ENCODE measurements around the gene LCN12. TPM values are rescaled to one million over a fixed set of nuclear protein-coding genes. Genes with fewer than 3 reads are reported as not detected.

The LCN12 gene
- polyA plus RNA-seq, 1 donor from 2014 or later, result 2.9 TPM

DNA sequence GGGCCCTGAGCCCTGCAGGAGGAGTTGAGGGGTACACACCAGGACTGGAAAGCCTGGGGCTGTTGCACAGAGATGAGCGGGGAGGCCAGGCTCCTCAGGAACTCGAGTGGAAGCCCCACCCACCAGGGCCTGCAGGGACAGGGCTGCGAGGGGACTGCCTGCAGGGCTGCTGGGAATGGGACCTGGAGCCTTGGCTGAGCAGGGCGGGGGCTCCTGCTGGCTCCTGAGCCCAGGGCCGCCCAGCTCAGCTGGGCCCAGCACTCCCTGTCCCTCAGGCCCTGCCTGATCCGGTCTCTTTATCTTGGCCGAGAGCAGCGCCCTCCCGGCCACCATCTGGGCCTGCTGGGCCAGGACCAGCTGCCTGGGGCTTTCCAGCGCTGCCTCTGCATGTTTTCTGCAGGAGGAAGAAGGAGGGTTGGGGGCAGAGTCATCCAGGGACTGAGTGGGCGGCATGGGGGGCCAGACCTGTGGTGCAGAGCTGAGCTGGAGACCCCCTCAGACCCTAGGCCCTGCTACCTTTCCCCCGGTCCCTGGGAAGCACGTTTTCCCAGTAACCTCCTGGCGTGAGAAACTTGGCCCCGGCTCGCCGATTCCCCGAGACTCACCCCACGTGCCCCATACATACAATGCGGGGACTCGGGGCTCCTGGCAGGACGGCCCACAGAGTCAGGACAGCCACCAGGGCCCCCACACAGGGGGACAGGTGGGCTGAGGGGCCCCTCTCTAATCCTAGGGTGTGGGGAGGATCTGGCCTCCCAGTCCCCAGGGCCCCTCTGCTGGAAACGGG is 9.4 kb downstream of the LCN12 start:
- no peak overlapping the region for H3K9ac ChIP-seq (ENCODE audit: low read length)
- H3K27me3 ChIP-seq (ENCODE audit: insufficient read depth, low read depth, low read length), result no peaks in the 10 kb centered on the region
- H3K27ac ChIP-seq (ENCODE audit: low read length), result no peak overlapping the region
- H3K4me2 ChIP-seq (ENCODE audit: low read length), result no peak overlapping the region
- no peaks in the 10 kb centered on the region for H3K9me2 ChIP-seq (ENCODE audit: insufficient read depth, low read length)
- no peak overlapping the region for H3K4me3 ChIP-seq (ENCODE audit: low read length)
- no peak for TF ChIP-seq RAD21 (conservative IDR thresholded peaks at IDR 0.05)
- no peak for TF ChIP-seq SMC3 (conservative IDR thresholded peaks at IDR 0.05; ENCODE audit: poor library complexity)
- TF ChIP-seq MXI1 (conservative IDR thresholded peaks at IDR 0.05; ENCODE audit: poor library complexity, severe bottlenecking), result no peak
- no peak for TF ChIP-seq POLR2AphosphoS5 (IDR thresholded peaks at IDR 0.05)
- TF ChIP-seq, protein P1, sequence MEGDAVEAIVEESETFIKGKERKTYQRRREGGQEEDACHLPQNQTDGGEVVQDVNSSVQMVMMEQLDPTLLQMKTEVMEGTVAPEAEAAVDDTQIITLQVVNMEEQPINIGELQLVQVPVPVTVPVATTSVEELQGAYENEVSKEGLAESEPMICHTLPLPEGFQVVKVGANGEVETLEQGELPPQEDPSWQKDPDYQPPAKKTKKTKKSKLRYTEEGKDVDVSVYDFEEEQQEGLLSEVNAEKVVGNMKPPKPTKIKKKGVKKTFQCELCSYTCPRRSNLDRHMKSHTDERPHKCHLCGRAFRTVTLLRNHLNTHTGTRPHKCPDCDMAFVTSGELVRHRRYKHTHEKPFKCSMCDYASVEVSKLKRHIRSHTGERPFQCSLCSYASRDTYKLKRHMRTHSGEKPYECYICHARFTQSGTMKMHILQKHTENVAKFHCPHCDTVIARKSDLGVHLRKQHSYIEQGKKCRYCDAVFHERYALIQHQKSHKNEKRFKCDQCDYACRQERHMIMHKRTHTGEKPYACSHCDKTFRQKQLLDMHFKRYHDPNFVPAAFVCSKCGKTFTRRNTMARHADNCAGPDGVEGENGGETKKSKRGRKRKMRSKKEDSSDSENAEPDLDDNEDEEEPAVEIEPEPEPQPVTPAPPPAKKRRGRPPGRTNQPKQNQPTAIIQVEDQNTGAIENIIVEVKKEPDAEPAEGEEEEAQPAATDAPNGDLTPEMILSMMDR (IDR thresholded peaks at IDR 0.05; ENCODE audit: poor library complexity, severe bottlenecking), result no peak
- TF ChIP-seq TAF1 (IDR thresholded peaks at IDR 0.05; ENCODE audit: low read depth), result no peak
- TF ChIP-seq, protein P2, sequence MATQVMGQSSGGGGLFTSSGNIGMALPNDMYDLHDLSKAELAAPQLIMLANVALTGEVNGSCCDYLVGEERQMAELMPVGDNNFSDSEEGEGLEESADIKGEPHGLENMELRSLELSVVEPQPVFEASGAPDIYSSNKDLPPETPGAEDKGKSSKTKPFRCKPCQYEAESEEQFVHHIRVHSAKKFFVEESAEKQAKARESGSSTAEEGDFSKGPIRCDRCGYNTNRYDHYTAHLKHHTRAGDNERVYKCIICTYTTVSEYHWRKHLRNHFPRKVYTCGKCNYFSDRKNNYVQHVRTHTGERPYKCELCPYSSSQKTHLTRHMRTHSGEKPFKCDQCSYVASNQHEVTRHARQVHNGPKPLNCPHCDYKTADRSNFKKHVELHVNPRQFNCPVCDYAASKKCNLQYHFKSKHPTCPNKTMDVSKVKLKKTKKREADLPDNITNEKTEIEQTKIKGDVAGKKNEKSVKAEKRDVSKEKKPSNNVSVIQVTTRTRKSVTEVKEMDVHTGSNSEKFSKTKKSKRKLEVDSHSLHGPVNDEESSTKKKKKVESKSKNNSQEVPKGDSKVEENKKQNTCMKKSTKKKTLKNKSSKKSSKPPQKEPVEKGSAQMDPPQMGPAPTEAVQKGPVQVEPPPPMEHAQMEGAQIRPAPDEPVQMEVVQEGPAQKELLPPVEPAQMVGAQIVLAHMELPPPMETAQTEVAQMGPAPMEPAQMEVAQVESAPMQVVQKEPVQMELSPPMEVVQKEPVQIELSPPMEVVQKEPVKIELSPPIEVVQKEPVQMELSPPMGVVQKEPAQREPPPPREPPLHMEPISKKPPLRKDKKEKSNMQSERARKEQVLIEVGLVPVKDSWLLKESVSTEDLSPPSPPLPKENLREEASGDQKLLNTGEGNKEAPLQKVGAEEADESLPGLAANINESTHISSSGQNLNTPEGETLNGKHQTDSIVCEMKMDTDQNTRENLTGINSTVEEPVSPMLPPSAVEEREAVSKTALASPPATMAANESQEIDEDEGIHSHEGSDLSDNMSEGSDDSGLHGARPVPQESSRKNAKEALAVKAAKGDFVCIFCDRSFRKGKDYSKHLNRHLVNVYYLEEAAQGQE (IDR thresholded peaks at IDR 0.05; ENCODE audit: borderline replicate concordance), result no peak
- no peak for TF ChIP-seq EZH2 (IDR thresholded peaks at IDR 0.05; ENCODE audit: borderline replicate concordance, insufficient read depth, low read length, poor library complexity, severe bottlenecking)
- TF ChIP-seq EP300 (conservative IDR thresholded peaks at IDR 0.05; ENCODE audit: poor library complexity, severe bottlenecking), result no peak
- no peaks in the 10 kb centered on the region for H3K9me3 ChIP-seq (ENCODE audit: low read length)
- H2AFZ ChIP-seq (ENCODE audit: low read depth, low read length), result no peak overlapping the region
- H4K20me1 ChIP-seq (ENCODE audit: insufficient read depth), result no peaks in the 10 kb centered on the region
- H3F3A ChIP-seq (ENCODE audit: insufficient read depth, low read length, poor library complexity, severe bottlenecking), result no peaks in the 10 kb centered on the region
- no peaks in the 10 kb centered on the region for H3K36me3 ChIP-seq (ENCODE audit: insufficient read depth, low read length)
- H3K79me2 ChIP-seq (replicated peaks; ENCODE audit: insufficient read depth, low read length), result no peaks in the 10 kb centered on the region

DNA sequence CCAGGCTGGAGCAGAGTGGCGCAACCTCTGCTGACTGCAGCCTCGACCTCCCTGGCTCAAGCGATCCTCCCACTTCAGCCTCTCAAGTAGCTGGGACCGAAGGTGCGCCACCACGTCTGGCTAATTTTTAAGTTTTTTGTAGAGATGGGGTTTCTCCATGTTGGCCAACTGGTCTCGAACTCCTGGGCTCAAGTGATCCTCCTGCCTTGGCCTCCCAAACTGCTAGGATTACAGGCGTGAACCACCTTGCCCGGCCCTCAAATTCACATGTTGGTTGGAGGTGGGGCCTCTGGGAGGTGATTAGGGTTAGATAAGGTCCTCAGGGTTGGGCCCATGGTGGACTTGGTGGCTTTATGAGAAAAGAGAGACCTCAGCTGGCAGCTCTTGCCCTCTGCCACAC is 10.1 kb downstream of the LCN12 start:
- no peaks in the 10 kb centered on the region for H3F3A ChIP-seq (ENCODE audit: insufficient read depth, low read length, poor library complexity, severe bottlenecking)
- no peaks in the 10 kb centered on the region for H3K79me2 ChIP-seq (replicated peaks; ENCODE audit: insufficient read depth, low read length)
- no peak overlapping the region for H3K27ac ChIP-seq (ENCODE audit: low read length)
- H3K9ac ChIP-seq (ENCODE audit: low read length), result no peak overlapping the region
- H2AFZ ChIP-seq (ENCODE audit: low read depth, low read length), result no peak overlapping the region
- H3K4me3 ChIP-seq (ENCODE audit: low read length), result no peak overlapping the region
- no peaks in the 10 kb centered on the region for H3K27me3 ChIP-seq (ENCODE audit: insufficient read depth, low read depth, low read length)
- no peaks in the 10 kb centered on the region for H3K36me3 ChIP-seq (ENCODE audit: insufficient read depth, low read length)
- no peaks in the 10 kb centered on the region for H4K20me1 ChIP-seq (ENCODE audit: insufficient read depth)
- no peaks in the 10 kb centered on the region for H3K9me2 ChIP-seq (ENCODE audit: insufficient read depth, low read length)
- no peak overlapping the region for H3K4me2 ChIP-seq (ENCODE audit: low read length)
- TF ChIP-seq POLR2AphosphoS5 (IDR thresholded peaks at IDR 0.05) (no peak), TAF1 (IDR thresholded peaks at IDR 0.05; ENCODE audit: low read depth) (no peak), EZH2 (IDR thresholded peaks at IDR 0.05; ENCODE audit: borderline replicate concordance, insufficient read depth, low read length, poor library complexity, severe bottlenecking) (no peak)
- TF ChIP-seq, protein P2 (IDR thresholded peaks at IDR 0.05; ENCODE audit: borderline replicate concordance), result no peak
- TF ChIP-seq, protein P1 (IDR thresholded peaks at IDR 0.05; ENCODE audit: poor library complexity, severe bottlenecking), result no peak
- no peaks in the 10 kb centered on the region for H3K9me3 ChIP-seq (ENCODE audit: low read length)

Data from neural cell (in vitro differentiated cells).